AG04449 (cell line): ENCODE results near the gene PGM1.

Experiments used
- CTCF ChIA-PET: fragments of 350-600 bp; formaldehyde crosslinking; extraction: SDS; loops from one replicate; lab custom pipeline; 2021; ENCODE audit warnings: antibody characterized with exemption; lab: Yijun Ruan, JAX
- POLR2A ChIA-PET: fragments of 400-600, 350-600 bp; formaldehyde crosslinking; extraction: SDS; loops from one replicate; lab custom pipeline; 2020; ENCODE audit warnings: antibody characterized with exemption, inconsistent platforms; lab: Yijun Ruan, JAX
- DNase-seq: peaks from one replicate; pipeline ENCODE4 v3.0.0-alpha.2; 2010; ENCODE audit warnings: low read depth, low spot score
- H3K4me3 ChIP-seq: 2 replicates; pipeline ENCODE4 v1.5.1; 2011; ENCODE audit warnings: low read depth, mild to moderate bottlenecking, control low read depth, low read length
- TF ChIP-seq, protein P1 (sequence below): IDR thresholded peaks from one replicate; pipeline ENCODE4 v1.5.1; 2011; ENCODE audit warnings: mild to moderate bottlenecking, moderate library complexity, low read length, control low read depth, inconsistent platforms; ENCODE audit not compliant: insufficient read depth; ENCODE audit errors: missing control alignments

The PGM1 gene

DNA sequence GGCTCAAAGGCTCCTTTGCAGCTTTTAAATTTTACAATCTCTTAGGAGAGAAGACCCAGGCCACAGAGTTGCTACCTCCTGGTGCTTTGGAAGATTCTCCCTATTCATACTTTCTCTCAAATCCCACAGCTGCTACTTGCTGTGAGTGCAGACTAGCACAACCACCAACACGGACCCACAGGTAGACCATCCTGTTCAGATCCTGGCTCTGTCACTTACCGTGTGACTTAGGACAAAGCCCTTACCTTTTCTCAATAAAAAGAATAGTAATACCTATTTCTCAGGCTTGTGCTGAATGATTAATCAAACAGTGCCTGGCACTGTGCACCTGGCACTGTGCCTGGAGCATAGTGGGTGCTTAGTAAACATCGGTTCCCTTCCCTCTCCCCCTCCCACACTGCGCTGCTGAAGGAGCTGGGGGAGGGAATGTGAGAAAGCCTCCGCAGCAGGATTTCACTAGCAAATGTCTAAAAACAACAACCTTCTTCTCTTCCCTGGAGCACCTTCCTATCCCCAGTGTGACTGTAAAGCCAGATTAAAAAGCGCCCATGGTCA lies 81.7 kb downstream of the PGM1 start:
- CTCF ChIA-PET = interaction anchor here (0.7 to 10.4 kb wide), 48 partner anchors 9 to 568 kb away, joined by 3 to 227 read pairs (median 4); no protein-coding TSS in a partner anchor
- POLR2A ChIA-PET = interaction anchor here (1.1 kb wide), 1 partner anchor 245 kb away, joined by 3 read pairs; no protein-coding TSS in a partner anchor
- no peak overlapping the region for H3K4me3 ChIP-seq
- TF ChIP-seq, protein P1, sequence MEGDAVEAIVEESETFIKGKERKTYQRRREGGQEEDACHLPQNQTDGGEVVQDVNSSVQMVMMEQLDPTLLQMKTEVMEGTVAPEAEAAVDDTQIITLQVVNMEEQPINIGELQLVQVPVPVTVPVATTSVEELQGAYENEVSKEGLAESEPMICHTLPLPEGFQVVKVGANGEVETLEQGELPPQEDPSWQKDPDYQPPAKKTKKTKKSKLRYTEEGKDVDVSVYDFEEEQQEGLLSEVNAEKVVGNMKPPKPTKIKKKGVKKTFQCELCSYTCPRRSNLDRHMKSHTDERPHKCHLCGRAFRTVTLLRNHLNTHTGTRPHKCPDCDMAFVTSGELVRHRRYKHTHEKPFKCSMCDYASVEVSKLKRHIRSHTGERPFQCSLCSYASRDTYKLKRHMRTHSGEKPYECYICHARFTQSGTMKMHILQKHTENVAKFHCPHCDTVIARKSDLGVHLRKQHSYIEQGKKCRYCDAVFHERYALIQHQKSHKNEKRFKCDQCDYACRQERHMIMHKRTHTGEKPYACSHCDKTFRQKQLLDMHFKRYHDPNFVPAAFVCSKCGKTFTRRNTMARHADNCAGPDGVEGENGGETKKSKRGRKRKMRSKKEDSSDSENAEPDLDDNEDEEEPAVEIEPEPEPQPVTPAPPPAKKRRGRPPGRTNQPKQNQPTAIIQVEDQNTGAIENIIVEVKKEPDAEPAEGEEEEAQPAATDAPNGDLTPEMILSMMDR = no peak
- DNase-seq = no peak

GRCh38 chr1:63675420-63675931 lies 82.3 kb downstream of the PGM1 start:
- TF ChIP-seq, protein P1 = no peak
- ChIA-PET POLR2A (no interaction called here), CTCF (interaction anchor here (0.9 to 10.4 kb wide), 22 partner anchors 9 to 568 kb away, joined by 3 to 227 read pairs (median 12); no protein-coding TSS in a partner anchor)
- no peak for DNase-seq
- H3K4me3 ChIP-seq = no peak overlapping the region

- TF ChIP-seq, protein P1 = no peak
- CTCF ChIA-PET = interaction anchor here (0.7 to 10.4 kb wide), 13 partner anchors 7 to 566 kb away, joined by 3 to 227 read pairs (median 15); no protein-coding TSS in a partner anchor
- POLR2A ChIA-PET = no interaction called here
- H3K4me3 ChIP-seq = no peak overlapping the region
- no peak for DNase-seq
These were observed 84.3 kb downstream of the PGM1 start for GRCh38 chr1:63677497-63677896.

DNA sequence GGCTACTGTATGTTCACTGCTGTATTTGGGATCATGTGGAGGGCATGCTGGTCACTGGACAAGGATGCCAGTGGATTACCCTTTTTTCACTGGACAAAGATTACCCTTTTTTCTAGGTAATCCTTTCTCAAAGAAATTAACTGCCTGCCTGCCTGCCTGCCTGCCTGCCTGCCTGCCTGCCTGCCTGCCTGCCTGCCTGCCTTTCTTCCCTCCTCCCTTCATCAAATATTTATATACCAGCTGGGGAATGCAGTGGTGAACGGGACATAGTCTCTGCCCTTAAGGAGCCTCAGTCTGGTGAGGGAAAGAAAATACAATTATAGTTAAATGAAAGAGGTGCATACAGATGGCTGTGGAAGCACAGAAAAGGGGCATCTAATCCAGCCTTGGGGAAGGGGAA lies 85.0 kb downstream of the PGM1 start:
- ChIA-PET CTCF (interaction anchor here (3.0 to 10.4 kb wide), 4 partner anchors 10 to 565 kb away, joined by 15 to 227 read pairs (median 42); no protein-coding TSS in a partner anchor), POLR2A (no interaction called here)
- no peak for DNase-seq
- TF ChIP-seq, protein P1 = no peak
- H3K4me3 ChIP-seq = no peak overlapping the region

DNA sequence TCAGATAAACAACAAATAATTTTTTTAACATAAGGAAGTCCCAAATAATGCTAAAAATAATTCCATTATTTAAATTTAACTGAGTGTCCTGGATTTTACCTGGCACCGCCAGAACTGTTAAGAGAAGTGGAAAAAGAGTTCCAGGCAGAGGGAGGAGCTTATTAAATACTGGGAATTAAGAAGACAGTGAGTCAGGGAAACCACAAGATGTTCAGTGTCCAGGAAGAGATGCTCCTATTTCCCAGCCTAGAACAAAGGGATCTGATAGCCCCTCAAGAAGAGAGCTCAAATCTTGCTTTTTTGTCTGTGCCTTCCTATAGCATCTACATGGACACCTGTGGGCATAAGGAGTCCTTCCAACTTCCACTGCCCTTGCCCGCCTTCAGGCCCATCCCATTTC lies 85.9 kb downstream of the PGM1 start:
- POLR2A ChIA-PET = no interaction called here
- TF ChIP-seq, protein P1 = no peak
- CTCF ChIA-PET = interaction anchor here (0.9 to 1.1 kb wide), 3 partner anchors 12 to 562 kb away, joined by 3 read pairs; no protein-coding TSS in a partner anchor
- H3K4me3 ChIP-seq = no peak overlapping the region
- DNase-seq = no peak

- DNase-seq = no peak
- TF ChIP-seq, protein P1 = no peak
- POLR2A ChIA-PET = no interaction called here
- H3K4me3 ChIP-seq = no peak overlapping the region
- CTCF ChIA-PET = interaction anchor here (0.9 to 1.1 kb wide), 3 partner anchors 12 to 562 kb away, joined by 3 read pairs; no protein-coding TSS in a partner anchor
These were observed 86.4 kb downstream of the PGM1 start for GRCh38 chr1:63679589-63679988.
